ENCODE measurements around the gene PPM1F. TPM values are rescaled to one million over a fixed set of nuclear protein-coding genes. Genes with fewer than 3 reads are reported as not detected.

Gene PPM1F
- polyA plus RNA-seq, 1 donor from 2014 or later: 28.3 TPM

GRCh38 chr22:21937041-21937820 is 15.4 kb downstream of the PPM1F start:
- H3K4me2 ChIP-seq (ENCODE audit: low read length): peak overlapping the region; percentile 39
- H3K79me2 ChIP-seq (replicated peaks; ENCODE audit: insufficient read depth, low read length): no peaks in the 10 kb centered on the region
- H3F3A ChIP-seq (ENCODE audit: insufficient read depth, low read length, poor library complexity, severe bottlenecking): no peaks in the 10 kb centered on the region
- peak overlapping the region; percentile 88 for H3K9ac ChIP-seq (ENCODE audit: low read length)
- no peaks in the 10 kb centered on the region for H3K27me3 ChIP-seq (ENCODE audit: insufficient read depth, low read depth, low read length)
- peak overlapping the region; percentile 96 for H3K27ac ChIP-seq (ENCODE audit: low read length)
- peak overlapping the region; percentile 71 for H3K4me3 ChIP-seq (ENCODE audit: low read length)
- no peaks in the 10 kb centered on the region for H4K20me1 ChIP-seq (ENCODE audit: insufficient read depth)
- no peak for TF ChIP-seq SMC3 (conservative IDR thresholded peaks at IDR 0.05; ENCODE audit: poor library complexity)
- TF ChIP-seq TAF1 (IDR thresholded peaks at IDR 0.05; ENCODE audit: low read depth): no peak
- no peak for TF ChIP-seq RAD21 (conservative IDR thresholded peaks at IDR 0.05)
- no peak for TF ChIP-seq POLR2AphosphoS5 (IDR thresholded peaks at IDR 0.05)
- TF ChIP-seq EZH2 (IDR thresholded peaks at IDR 0.05; ENCODE audit: borderline replicate concordance, insufficient read depth, low read length, poor library complexity, severe bottlenecking): no peak
- TF ChIP-seq, protein P1, sequence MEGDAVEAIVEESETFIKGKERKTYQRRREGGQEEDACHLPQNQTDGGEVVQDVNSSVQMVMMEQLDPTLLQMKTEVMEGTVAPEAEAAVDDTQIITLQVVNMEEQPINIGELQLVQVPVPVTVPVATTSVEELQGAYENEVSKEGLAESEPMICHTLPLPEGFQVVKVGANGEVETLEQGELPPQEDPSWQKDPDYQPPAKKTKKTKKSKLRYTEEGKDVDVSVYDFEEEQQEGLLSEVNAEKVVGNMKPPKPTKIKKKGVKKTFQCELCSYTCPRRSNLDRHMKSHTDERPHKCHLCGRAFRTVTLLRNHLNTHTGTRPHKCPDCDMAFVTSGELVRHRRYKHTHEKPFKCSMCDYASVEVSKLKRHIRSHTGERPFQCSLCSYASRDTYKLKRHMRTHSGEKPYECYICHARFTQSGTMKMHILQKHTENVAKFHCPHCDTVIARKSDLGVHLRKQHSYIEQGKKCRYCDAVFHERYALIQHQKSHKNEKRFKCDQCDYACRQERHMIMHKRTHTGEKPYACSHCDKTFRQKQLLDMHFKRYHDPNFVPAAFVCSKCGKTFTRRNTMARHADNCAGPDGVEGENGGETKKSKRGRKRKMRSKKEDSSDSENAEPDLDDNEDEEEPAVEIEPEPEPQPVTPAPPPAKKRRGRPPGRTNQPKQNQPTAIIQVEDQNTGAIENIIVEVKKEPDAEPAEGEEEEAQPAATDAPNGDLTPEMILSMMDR (IDR thresholded peaks at IDR 0.05; ENCODE audit: poor library complexity, severe bottlenecking): no peak
- no peak for TF ChIP-seq MXI1 (conservative IDR thresholded peaks at IDR 0.05; ENCODE audit: poor library complexity, severe bottlenecking)
- TF ChIP-seq, protein P2, sequence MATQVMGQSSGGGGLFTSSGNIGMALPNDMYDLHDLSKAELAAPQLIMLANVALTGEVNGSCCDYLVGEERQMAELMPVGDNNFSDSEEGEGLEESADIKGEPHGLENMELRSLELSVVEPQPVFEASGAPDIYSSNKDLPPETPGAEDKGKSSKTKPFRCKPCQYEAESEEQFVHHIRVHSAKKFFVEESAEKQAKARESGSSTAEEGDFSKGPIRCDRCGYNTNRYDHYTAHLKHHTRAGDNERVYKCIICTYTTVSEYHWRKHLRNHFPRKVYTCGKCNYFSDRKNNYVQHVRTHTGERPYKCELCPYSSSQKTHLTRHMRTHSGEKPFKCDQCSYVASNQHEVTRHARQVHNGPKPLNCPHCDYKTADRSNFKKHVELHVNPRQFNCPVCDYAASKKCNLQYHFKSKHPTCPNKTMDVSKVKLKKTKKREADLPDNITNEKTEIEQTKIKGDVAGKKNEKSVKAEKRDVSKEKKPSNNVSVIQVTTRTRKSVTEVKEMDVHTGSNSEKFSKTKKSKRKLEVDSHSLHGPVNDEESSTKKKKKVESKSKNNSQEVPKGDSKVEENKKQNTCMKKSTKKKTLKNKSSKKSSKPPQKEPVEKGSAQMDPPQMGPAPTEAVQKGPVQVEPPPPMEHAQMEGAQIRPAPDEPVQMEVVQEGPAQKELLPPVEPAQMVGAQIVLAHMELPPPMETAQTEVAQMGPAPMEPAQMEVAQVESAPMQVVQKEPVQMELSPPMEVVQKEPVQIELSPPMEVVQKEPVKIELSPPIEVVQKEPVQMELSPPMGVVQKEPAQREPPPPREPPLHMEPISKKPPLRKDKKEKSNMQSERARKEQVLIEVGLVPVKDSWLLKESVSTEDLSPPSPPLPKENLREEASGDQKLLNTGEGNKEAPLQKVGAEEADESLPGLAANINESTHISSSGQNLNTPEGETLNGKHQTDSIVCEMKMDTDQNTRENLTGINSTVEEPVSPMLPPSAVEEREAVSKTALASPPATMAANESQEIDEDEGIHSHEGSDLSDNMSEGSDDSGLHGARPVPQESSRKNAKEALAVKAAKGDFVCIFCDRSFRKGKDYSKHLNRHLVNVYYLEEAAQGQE (IDR thresholded peaks at IDR 0.05; ENCODE audit: borderline replicate concordance): no peak
- no peak for TF ChIP-seq EP300 (conservative IDR thresholded peaks at IDR 0.05; ENCODE audit: poor library complexity, severe bottlenecking)
- no peaks in the 10 kb centered on the region for H3K9me3 ChIP-seq (ENCODE audit: low read length)
- no peaks in the 10 kb centered on the region for H3K36me3 ChIP-seq (ENCODE audit: insufficient read depth, low read length)
- no peak overlapping the region for H2AFZ ChIP-seq (ENCODE audit: low read depth, low read length)
- H3K9me2 ChIP-seq (ENCODE audit: insufficient read depth, low read length): no peaks in the 10 kb centered on the region

GRCh38 chr22:21936151-21936775 is 16.4 kb downstream of the PPM1F start:
- H3K9me3 ChIP-seq (ENCODE audit: low read length): no peaks in the 10 kb centered on the region
- no peaks in the 10 kb centered on the region for H3K9me2 ChIP-seq (ENCODE audit: insufficient read depth, low read length)
- TF ChIP-seq EZH2 (IDR thresholded peaks at IDR 0.05; ENCODE audit: borderline replicate concordance, insufficient read depth, low read length, poor library complexity, severe bottlenecking) (no peak), RAD21 (conservative IDR thresholded peaks at IDR 0.05) (no peak), TAF1 (IDR thresholded peaks at IDR 0.05; ENCODE audit: low read depth) (no peak), POLR2AphosphoS5 (IDR thresholded peaks at IDR 0.05) (no peak), MXI1 (conservative IDR thresholded peaks at IDR 0.05; ENCODE audit: poor library complexity, severe bottlenecking) (no peak), EP300 (conservative IDR thresholded peaks at IDR 0.05; ENCODE audit: poor library complexity, severe bottlenecking) (no peak), SMC3 (conservative IDR thresholded peaks at IDR 0.05; ENCODE audit: poor library complexity) (no peak)
- TF ChIP-seq, protein P2 (IDR thresholded peaks at IDR 0.05; ENCODE audit: borderline replicate concordance): no peak
- TF ChIP-seq, protein P1 (IDR thresholded peaks at IDR 0.05; ENCODE audit: poor library complexity, severe bottlenecking): no peak
- H3K4me3 ChIP-seq (ENCODE audit: low read length): no peak overlapping the region
- no peak overlapping the region for H3K4me2 ChIP-seq (ENCODE audit: low read length)
- H3K27ac ChIP-seq (ENCODE audit: low read length): no peak overlapping the region
- H2AFZ ChIP-seq (ENCODE audit: low read depth, low read length): no peak overlapping the region
- H3K36me3 ChIP-seq (ENCODE audit: insufficient read depth, low read length): no peaks in the 10 kb centered on the region
- no peaks in the 10 kb centered on the region for H3K27me3 ChIP-seq (ENCODE audit: insufficient read depth, low read depth, low read length)
- no peaks in the 10 kb centered on the region for H3F3A ChIP-seq (ENCODE audit: insufficient read depth, low read length, poor library complexity, severe bottlenecking)
- H3K9ac ChIP-seq (ENCODE audit: low read length): no peak overlapping the region
- H3K79me2 ChIP-seq (replicated peaks; ENCODE audit: insufficient read depth, low read length): no peaks in the 10 kb centered on the region
- H4K20me1 ChIP-seq (ENCODE audit: insufficient read depth): no peaks in the 10 kb centered on the region

Measured in neural cell (in vitro differentiated cells).